HT1080 (cell line): Measurements from ENCODE around the gene KLHL22. TPM values are rescaled to one million over a fixed set of nuclear protein-coding genes. Genes with fewer than 3 reads are reported as not detected.

Source experiments
- DNase-seq: peaks from one replicate; pipeline ENCODE4 v3.0.0-alpha.2; 2015; ENCODE audit warnings: low read depth
- total RNA-seq: library from RNA; depleted of rRNA; stranded (reverse); fragments of >200 nt; shearing (Covaris generic); gene quantifications from 2 replicates; pipeline ENCODE4 v1.2.3, GENCODE V29; 2014

The KLHL22 gene
- total RNA-seq, 1 experiment from 2014 or later, result 5.7 TPM

DNA sequence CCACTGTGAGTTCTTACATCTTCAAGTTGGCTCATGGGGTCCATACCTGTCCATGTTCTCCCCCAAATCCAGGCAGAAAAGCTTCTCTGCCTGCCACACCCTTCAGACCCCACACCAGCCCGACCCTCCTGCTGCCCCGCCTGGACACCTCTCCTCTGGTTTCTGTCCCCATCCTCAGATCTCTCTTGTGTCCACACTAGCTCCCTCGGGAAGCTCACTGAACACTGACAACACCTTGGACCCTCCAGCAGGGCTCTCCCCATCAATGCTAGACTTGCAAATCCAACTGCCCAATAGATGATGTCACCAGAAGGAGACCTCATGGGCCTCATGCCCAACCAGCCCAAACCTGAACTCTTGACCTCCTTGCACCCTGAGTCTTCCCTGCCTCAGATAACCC, 60.8 kb downstream of the KLHL22 start:
- no peak for DNase-seq

- no peak for DNase-seq
Measured at GRCh38 chr22:20434264-20434751, 61.3 kb downstream of the KLHL22 start.

- no peak for DNase-seq
Measured at GRCh38 chr22:20433686-20434241, 61.8 kb downstream of the KLHL22 start.

DNA sequence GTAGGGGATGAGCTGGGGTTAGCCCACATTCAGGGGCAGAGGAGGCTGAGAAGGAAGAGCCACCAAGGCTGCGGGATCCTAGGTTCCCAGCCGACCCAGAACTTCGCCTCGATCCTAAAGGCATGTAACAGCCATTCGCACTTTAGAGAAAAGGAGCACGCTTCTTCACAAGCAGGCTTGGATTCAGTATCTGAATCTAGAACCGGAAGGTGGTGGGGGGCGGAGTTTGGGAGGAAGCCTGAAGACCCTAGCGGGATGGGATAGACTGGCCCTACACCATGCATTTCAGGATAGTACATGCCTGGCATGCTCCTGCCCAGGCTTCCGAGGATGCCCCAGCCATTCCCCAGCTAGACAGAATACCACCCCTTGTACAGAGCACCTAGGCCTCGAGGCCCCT, 62.4 kb downstream of the KLHL22 start:
- no peak for DNase-seq

GRCh38 chr22:20432244-20432686, 63.3 kb downstream of the KLHL22 start:
- no peak for DNase-seq

GRCh38 chr22:20431511-20432192, 63.9 kb downstream of the KLHL22 start:
- DNase-seq, result no peak

DNA sequence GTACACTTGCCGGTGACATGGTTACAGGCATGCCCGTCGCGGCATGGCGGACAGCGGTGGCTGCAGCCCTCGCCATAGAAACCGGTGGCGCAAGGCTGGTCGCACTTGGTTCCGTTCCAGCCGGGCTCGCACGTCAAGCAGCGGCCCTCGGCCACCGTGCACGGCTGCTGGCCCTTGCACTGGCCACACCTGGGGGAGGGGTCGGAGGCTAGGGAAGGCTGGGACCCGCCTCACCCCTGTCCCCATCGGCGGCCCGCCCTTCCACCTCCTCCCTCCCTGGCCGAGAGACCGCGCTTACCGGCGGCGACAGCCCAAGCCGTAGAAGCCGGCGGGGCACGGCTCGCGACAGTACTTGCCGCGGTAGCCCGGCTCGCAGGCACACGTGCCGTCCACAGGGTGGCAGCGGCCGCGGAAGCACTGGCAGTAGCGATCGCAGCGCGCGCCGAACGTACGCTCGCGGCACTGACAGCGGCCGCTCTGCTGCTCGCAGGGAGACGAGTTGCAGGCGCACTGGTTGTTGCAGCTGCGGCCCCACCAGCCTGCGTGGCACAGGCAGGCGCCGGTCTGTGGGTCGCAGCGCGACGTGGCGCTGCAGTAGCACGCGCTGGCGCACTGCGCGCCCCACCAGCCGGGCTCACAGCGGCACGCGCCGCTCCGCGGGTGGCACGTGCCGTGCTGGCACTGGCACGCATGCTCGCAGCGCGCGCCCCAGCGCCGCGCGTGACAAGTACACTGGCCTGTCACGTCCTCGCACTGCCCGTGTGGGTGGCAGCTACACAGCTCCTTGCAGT, 64.7 kb downstream of the KLHL22 start:
- DNase-seq, result no peak

DNA sequence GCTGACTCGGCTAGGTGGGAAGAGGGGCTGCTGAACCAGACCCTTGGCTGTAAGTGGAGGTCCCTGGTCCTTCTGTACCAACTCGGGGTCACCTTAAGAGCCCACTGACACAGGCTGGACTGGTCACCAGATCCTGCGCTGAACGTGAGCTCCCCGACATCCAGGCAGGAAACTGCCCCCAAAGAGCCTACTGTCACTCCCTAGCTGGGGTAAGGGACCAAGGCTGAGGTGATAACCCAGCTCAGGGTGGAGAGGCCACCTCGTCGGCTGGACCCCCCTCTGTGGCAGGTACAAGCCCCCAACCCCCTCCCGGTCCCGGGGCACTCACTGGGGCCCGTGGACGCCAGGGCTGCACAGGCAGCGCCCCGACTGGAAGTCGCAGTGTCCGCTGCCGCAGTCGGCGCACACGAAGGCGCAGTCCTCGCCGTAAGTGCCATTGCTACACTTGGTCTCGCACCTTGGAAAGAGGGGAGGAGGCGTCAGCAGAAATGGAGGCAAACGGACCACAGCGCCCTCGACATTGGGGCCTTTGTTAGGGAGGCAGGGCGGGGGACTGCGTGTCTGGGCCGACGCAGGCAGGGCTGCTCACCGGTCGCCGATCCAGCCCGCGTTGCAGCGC, 65.4 kb downstream of the KLHL22 start:
- no peak for DNase-seq

GRCh38 chr22:20429254-20430100, 66.1 kb downstream of the KLHL22 start:
- no peak for DNase-seq

GRCh38 chr22:20428496-20429253, 66.9 kb downstream of the KLHL22 start:
- no peak for DNase-seq

GRCh38 chr22:20427945-20428417, 67.6 kb downstream of the KLHL22 start:
- no peak for DNase-seq

DNA sequence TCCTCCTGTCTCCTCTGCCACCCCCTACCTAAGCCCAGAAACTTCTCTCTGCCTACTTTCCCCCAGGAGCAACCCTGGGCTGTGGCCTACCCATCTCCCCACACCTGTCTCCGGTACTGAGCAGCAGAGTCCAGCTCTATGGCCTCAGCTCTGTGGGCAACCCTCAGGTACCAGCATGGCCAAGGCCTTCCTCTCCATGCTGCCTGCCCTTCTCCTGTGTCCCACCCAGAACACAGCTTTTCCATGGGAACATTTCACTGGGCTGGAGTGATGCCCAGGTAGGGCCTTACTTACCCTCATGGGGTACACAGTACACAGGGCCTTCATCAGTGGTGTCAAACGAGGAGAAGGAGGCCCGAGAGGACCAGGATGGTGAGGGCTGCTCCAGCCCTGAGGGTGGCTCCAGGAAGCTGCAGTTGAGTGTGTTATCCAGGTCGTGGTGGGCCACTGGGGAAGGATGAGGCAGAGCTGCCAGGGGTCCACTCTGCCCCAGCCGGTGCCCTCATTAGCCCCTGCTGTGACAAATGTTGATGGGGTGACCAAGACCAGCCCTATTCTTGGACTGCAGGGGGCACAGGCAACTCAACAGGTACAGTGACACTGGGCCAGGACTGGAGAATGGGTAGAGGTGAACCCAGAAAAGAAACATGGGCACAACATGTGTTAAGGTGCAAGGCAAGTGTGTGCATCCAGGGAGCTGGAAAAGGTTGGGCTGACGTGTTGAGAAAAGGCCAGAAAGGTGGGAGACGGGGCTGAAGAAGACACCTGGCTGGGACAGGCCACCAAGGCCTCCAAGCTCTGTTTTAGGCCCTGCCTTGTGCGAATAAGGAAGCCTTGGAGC, 68.3 kb downstream of the KLHL22 start:
- no peak for DNase-seq

DNA sequence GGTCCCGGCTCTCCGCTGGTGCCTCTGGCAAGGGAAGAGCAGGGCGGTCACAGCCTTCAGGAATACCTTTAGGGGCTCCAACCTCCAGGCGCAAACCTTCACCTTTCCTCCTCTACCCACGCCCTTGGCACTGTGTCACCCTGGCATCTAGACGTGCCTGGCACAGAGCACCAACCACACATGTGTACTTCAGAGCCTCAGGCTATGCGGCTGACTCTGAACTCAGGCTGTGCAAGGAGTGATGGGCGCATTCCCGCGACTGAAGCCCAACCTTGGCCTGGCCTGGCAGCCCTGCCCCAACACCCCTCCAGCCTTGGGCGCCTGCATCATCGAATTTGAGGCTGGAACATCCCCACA, 69.4 kb downstream of the KLHL22 start:
- DNase-seq, result no peak

GRCh38 chr22:20425566-20426258, 69.9 kb downstream of the KLHL22 start:
- DNase-seq, result no peak

DNA sequence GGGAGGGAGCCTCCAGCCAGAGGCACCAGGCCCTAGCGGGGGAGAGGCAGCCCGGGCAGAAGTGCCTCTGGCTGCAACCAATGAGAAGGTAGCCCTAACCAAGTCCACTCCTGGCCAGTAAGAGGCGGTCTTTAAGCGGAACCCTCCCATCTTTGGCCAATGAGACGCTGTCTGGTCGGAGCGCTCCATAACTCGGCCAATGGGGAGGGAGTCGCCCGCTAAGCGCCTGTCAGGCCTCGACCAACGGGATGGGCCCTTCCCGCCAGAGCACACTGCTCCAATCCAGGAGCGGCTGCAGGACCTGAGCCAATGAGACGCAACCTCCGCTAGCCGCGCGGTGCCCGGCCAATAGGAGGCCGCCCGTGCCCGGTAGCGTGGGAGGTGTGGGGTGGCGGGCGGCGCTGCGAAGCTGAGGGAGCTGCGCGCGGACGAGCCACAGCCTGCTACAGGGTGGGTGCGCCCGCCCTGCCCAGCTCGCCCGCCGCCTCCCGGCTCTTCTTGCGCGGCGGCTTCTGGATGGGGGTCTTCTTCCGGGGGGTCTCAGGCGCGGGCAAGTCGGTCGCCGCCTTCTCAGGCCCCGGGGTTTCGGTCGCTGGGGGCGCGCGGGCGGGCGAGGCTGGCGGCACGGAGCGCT, 70.5 kb downstream of the KLHL22 start:
- no peak for DNase-seq

DNA sequence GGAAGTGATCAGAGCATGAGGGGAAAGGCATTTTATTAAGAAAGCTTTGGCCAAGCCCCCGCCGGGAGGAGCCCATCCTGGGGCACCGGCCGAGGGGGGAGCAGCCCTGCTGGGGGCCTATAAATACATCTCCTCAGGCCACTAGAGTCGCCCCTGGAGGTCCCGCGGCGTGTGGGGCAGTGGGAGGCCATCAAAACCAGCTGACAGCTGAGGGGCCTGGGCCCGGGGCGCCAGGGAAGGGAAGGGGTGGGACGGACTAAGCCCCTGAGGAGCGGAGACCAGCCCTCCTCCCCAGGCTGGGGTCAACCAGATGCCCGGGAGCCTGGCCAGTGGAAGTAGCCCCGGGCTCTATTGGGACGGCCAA, 71.0 kb downstream of the KLHL22 start:
- DNase-seq, result no peak

DNA sequence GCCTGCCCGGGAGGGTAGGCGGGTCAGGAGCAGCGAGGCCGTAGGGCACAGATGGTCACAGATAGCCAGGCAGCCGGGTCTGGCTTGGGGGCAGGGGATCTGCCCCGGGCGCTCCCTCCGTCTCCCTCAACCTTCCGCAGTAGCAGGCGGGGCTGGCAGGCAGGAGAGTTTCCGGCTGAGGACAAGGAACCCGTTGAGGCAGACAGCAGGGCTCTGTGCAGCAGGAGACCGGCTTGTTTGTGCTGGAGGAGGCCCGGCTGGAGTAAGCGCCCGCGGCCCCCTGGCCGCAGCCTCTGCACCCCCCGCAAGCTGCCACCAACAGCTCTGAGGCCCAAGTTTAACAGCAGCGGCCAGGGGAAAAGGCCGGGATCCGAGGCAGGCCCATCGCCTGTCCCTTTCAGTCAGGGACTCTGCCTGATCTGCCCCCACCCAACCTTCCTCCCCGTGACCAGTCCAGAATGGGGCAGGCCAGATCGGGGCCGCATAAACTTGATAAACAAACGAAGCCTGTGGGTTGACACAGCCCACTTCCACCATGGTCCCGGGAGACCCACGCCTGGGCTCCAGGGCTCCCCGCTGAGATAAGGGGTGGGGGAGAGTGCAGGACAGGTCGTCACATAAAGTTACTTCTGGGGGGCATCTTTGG, 71.6 kb downstream of the KLHL22 start:
- no peak for DNase-seq
